Measurements from ENCODE around the gene ELFN1.

Gene ELFN1

GRCh38 chr7:1696671-1697498 is 26.8 kb downstream of the ELFN1 start:
- no peak for DNase-seq

- DNase-seq, result no peak
Observed at GRCh38 chr7:1697499-1698125, 27.5 kb downstream of the ELFN1 start.

GRCh38 chr7:1698201-1698600 is 28.1 kb downstream of the ELFN1 start:
- no peak for DNase-seq

- no peak for DNase-seq
Observed at GRCh38 chr7:1698951-1699350, 28.9 kb downstream of the ELFN1 start.

GRCh38 chr7:1700086-1700485 is 30.0 kb downstream of the ELFN1 start:
- DNase-seq, result no peak

GRCh38 chr7:1700536-1701333 is 30.7 kb downstream of the ELFN1 start:
- no peak for DNase-seq

GRCh38 chr7:1702652-1703051 is 32.6 kb downstream of the ELFN1 start:
- no peak for DNase-seq

GRCh38 chr7:1703441-1703840 is 33.4 kb downstream of the ELFN1 start:
- DNase-seq, result no peak

- no peak for DNase-seq
Observed at GRCh38 chr7:1703871-1704810, 34.1 kb downstream of the ELFN1 start.

- DNase-seq, result no peak
Observed at GRCh38 chr7:1704811-1705738, 35.0 kb downstream of the ELFN1 start.

GRCh38 chr7:1705856-1706255 is 35.8 kb downstream of the ELFN1 start:
- no peak for DNase-seq

- DNase-seq, result no peak
Observed at GRCh38 chr7:1706381-1706720, 36.3 kb downstream of the ELFN1 start.

GRCh38 chr7:1706721-1707613 is 36.9 kb downstream of the ELFN1 start:
- no peak for DNase-seq

- no peak for DNase-seq
Observed at GRCh38 chr7:1707756-1708595, 37.9 kb downstream of the ELFN1 start.

GRCh38 chr7:1708596-1709251 is 38.6 kb downstream of the ELFN1 start:
- no peak for DNase-seq

GRCh38 chr7:1709281-1709680 is 39.2 kb downstream of the ELFN1 start:
- DNase-seq, result no peak

GRCh38 chr7:1709900-1710299 is 39.8 kb downstream of the ELFN1 start:
- DNase-seq, result no peak

- DNase-seq, result no peak
Observed at GRCh38 chr7:1710936-1711335, 40.9 kb downstream of the ELFN1 start.

Data from stimulated activated CD4-positive, alpha-beta T cell treated with anti-CD3 and anti-CD28 coated beads, Interleukin-2, amount 100 ng/mL, for 24 hours (primary cell).